Neural progenitor cell (in vitro differentiated cells): ENCODE data around the gene RUSF1.

Source experiments
- EZH2 ChIP-seq: fragments of 200-600 bp; sonication (generic); IDR thresholded peaks from 2 replicates; pipeline ENCODE4 v1.6.1; 2017; ENCODE audit warnings: antibody characterized with exemption, mild to moderate bottlenecking, moderate library complexity
- EZH2phosphoT487 ChIP-seq: fragments of 200-600 bp; sonication (generic); IDR thresholded peaks from 2 replicates; pipeline ENCODE4 v1.6.1; 2017; ENCODE audit warnings: antibody characterized with exemption
- TF ChIP-seq, protein P1 (sequence below): fragments of 200-600 bp; sonication (generic); IDR thresholded peaks from 2 replicates; pipeline ENCODE4 v1.5.1; 2017; ENCODE audit warnings: antibody characterized with exemption, mild to moderate bottlenecking

DNA sequence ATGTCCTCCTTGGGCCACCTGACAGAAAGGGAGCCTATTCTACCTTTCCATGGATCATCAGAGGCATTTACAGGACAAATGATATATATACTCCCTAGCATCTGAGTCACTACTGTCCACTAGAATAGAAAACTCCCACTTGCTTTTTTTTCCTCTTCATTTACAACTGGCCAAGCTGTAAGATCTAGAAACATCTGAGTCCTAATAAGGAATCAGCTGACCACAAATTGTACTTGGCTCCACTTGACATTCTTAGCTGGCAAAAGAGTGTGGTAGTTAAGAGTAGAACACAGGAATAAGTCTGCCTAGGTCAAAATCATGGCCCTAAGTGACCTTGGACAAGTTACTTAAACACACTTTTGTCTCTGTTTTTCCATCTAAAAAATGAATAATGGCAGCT, 5.2 kb downstream of the RUSF1 start:
- TF ChIP-seq, protein P1, sequence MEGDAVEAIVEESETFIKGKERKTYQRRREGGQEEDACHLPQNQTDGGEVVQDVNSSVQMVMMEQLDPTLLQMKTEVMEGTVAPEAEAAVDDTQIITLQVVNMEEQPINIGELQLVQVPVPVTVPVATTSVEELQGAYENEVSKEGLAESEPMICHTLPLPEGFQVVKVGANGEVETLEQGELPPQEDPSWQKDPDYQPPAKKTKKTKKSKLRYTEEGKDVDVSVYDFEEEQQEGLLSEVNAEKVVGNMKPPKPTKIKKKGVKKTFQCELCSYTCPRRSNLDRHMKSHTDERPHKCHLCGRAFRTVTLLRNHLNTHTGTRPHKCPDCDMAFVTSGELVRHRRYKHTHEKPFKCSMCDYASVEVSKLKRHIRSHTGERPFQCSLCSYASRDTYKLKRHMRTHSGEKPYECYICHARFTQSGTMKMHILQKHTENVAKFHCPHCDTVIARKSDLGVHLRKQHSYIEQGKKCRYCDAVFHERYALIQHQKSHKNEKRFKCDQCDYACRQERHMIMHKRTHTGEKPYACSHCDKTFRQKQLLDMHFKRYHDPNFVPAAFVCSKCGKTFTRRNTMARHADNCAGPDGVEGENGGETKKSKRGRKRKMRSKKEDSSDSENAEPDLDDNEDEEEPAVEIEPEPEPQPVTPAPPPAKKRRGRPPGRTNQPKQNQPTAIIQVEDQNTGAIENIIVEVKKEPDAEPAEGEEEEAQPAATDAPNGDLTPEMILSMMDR = no peak
- no peak for TF ChIP-seq EZH2phosphoT487
- no peak for TF ChIP-seq EZH2
